HepG2 (cell line): ENCODE results near the gene CHST6. TPM values are rescaled to one million over a fixed set of nuclear protein-coding genes. Genes with fewer than 3 reads are reported as not detected.

Experiments
- ATF6 ChIP-seq: sonication (generic); formaldehyde crosslinking; conservative IDR thresholded peaks from 2 replicates; pipeline ENCODE4 v1.4.0; 2020; ENCODE audit warnings: missing genetic modification reagents
- DDIT3 ChIP-seq: sonication (generic); formaldehyde crosslinking; IDR thresholded peaks from 2 replicates; pipeline ENCODE4 v1.4.0; 2020; ENCODE audit warnings: mild to moderate bottlenecking, missing genetic modification reagents
- DMAP1 ChIP-seq: IDR thresholded peaks from 2 replicates; pipeline ENCODE4 v1.6.1; 2016
- HNRNPL ChIP-seq: fragments of 200-400 bp; formaldehyde crosslinking; IDR thresholded peaks from 2 replicates; pipeline ENCODE4 v1.6.1; 2017; ENCODE audit warnings: mild to moderate bottlenecking, low read depth, low read length
- KLF16 ChIP-seq, 2 experiments: sonication (generic) in 1 of 2; formaldehyde crosslinking in 1 of 2; IDR thresholded peaks; 2 replicates each; pipeline versions ENCODE4 v1.6.1 to v1.8.0; 2016 to 2023; ENCODE audit warnings: missing genetic modification reagents in 2 of 2, missing compliant biosample characterization in 1 of 2
- MBD4 ChIP-seq: IDR thresholded peaks from 2 replicates; pipeline ENCODE4 v1.6.1; 2012; ENCODE audit warnings: low read length, inconsistent platforms, borderline replicate concordance
- NBN ChIP-seq: fragments of 450-650 bp; conservative IDR thresholded peaks from 2 replicates; pipeline ENCODE4 v1.6.1; 2017
- NCOA2 ChIP-seq: sonication (generic); formaldehyde crosslinking; IDR thresholded peaks from 2 replicates; pipeline ENCODE4 v1.8.0; 2022; ENCODE audit warnings: inconsistent platforms
- ONECUT2 ChIP-seq: sonication (generic); formaldehyde crosslinking; IDR thresholded peaks from 2 replicates; pipeline ENCODE4 v1.4.0; 2020; ENCODE audit warnings: missing genetic modification reagents
- RARG ChIP-seq: sonication (generic); formaldehyde crosslinking; IDR thresholded peaks from 2 replicates; pipeline ENCODE4 v1.4.0; 2020; ENCODE audit warnings: low read depth, mild to moderate bottlenecking, missing genetic modification reagents
- RBM22 ChIP-seq: fragments of 200-400 bp; formaldehyde crosslinking; optimal IDR thresholded peaks from 2 replicates; pipeline ENCODE3; 2017; ENCODE audit warnings: mild to moderate bottlenecking, low read length, moderate library complexity
- STAG1 ChIP-seq: sonication (generic); formaldehyde crosslinking; IDR thresholded peaks from 2 replicates; pipeline ENCODE4 v1.4.0; 2020; ENCODE audit warnings: missing genetic modification reagents
- SUZ12 ChIP-seq: fragments of 150-350 bp; IDR thresholded peaks from 2 replicates; pipeline ENCODE4 v1.6.1; 2014; ENCODE audit warnings: low read depth, low read length
- TFDP2 ChIP-seq: sonication (generic); formaldehyde crosslinking; IDR thresholded peaks from 2 replicates; pipeline ENCODE4 v1.4.0; 2020; ENCODE audit warnings: missing genetic modification reagents
- ZNF263 ChIP-seq: sonication (generic); formaldehyde crosslinking; IDR thresholded peaks from 2 replicates; pipeline ENCODE4 v1.4.0; 2020; ENCODE audit warnings: missing genetic modification reagents
- ZNF326 ChIP-seq: sonication (generic); formaldehyde crosslinking; IDR thresholded peaks from 2 replicates; pipeline ENCODE4 v1.4.0; 2020; ENCODE audit warnings: missing genetic modification reagents, borderline replicate concordance
- ZNF33B ChIP-seq: sonication (generic); formaldehyde crosslinking; IDR thresholded peaks from 2 replicates; pipeline ENCODE4 v1.5.1; 2020; ENCODE audit warnings: mild to moderate bottlenecking, missing genetic modification reagents
- ZNF709 ChIP-seq: sonication (generic); formaldehyde crosslinking; IDR thresholded peaks from 2 replicates; pipeline ENCODE4 v1.5.0; 2020; ENCODE audit warnings: mild to moderate bottlenecking, missing genetic modification reagents
- ZNF720 ChIP-seq: sonication (generic); formaldehyde crosslinking; IDR thresholded peaks from 2 replicates; pipeline ENCODE4 v1.4.0; 2020; ENCODE audit warnings: missing genetic modification reagents
- polyA plus RNA-seq, 8 experiments: library from polyadenylated mRNA; depleted of rRNA in 3 of 8; stranded (reverse) in 7 of 8; unstranded in 1 of 8; fragments of >200 nt; fragmentation: Illumina TruSeq in 4 of 8; extraction: Trizol in 4 of 8; gene quantifications; 2 replicates each; pipeline versions ENCODE4 v1.2.1 to v1.2.3, GENCODE V29; 2011 to 2016; ENCODE audit warnings: low read depth in 4 of 8, missing spikeins in 1 of 8, mixed read lengths in 1 of 8; ENCODE audit not compliant: insufficient read depth in 1 of 8
- total RNA-seq, 5 experiments: library from RNA; depleted of rRNA; stranded (reverse); fragments of >200 nt; fragmentation: Illumina TruSeq; extraction: Trizol; gene quantifications; 2 replicates each; pipeline ENCODE4 v1.2.3, GENCODE V29; 2016; ENCODE audit warnings: low read depth in 1 of 5
- TF ChIP-seq, protein P1 (sequence below): sonication (generic); formaldehyde crosslinking; IDR thresholded peaks from 2 replicates; pipeline ENCODE4 v1.4.0; 2020; ENCODE audit warnings: missing genetic modification reagents
- TF ChIP-seq, protein P2 (sequence below): sonication (generic); formaldehyde crosslinking; IDR thresholded peaks from 2 replicates; pipeline ENCODE4 v1.9.0; 2021; ENCODE audit warnings: missing genetic modification reagents, mild to moderate bottlenecking, borderline replicate concordance
- TF ChIP-seq, protein P3 (sequence below): sonication (generic); formaldehyde crosslinking; IDR thresholded peaks from 2 replicates; pipeline ENCODE4 v1.5.0; 2020; ENCODE audit warnings: mild to moderate bottlenecking, missing genetic modification reagents

Gene CHST6
- total and polyA plus RNA-seq, 2 of the 13 experiments (the other 11 are each of a cell fraction or from before 2014, with no cell fraction given), result 0.18 to 0.91 TPM

- TF ChIP-seq KLF16 (CRISPR knock-in tag; IDR thresholded peaks at IDR 0.05) (peak; percentile 47 to 93; a peak in 2 of 4 replicates), NCOA2 (CRISPR knock-in tag) (peak; percentile 55; the same call in 1 of the 2 replicates), SUZ12 (0 out of 2 replicates have a peak, but pooled peaks have one; percentile 21), ZNF709 (CRISPR knock-in tag) (peak; percentile 74; the same call in 1 of the 2 replicates), DMAP1 (CRISPR knock-in tag) (peak; percentile 91), RARG (0 out of 2 replicates have a peak, but pooled peaks have one; percentile 2), HNRNPL (no peak), ZNF326 (CRISPR knock-in tag) (no peak), STAG1 (CRISPR knock-in tag) (peak; percentile 83), TFDP2 (CRISPR knock-in tag) (peak; percentile 95), ONECUT2 (CRISPR knock-in tag) (no peak), RBM22 (no peak), NBN (no peak), ZNF263 (0 out of 2 replicates have a peak, but pooled peaks have one; percentile 3), ATF6 (CRISPR knock-in tag) (no peak; the same call in 1 of the 2 replicates), MBD4 (no peak), ZNF33B (CRISPR knock-in tag) (no peak; the same call in none of the 2 replicates), DDIT3 (CRISPR knock-in tag) (no peak), ZNF720 (CRISPR knock-in tag) (no peak)
- TF ChIP-seq, protein P1, sequence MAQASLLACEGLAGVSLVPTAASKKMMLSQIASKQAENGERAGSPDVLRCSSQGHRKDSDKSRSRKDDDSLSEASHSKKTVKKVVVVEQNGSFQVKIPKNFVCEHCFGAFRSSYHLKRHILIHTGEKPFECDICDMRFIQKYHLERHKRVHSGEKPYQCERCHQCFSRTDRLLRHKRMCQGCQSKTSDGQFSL (CRISPR knock-in tag), result no peak
- TF ChIP-seq, protein P2, sequence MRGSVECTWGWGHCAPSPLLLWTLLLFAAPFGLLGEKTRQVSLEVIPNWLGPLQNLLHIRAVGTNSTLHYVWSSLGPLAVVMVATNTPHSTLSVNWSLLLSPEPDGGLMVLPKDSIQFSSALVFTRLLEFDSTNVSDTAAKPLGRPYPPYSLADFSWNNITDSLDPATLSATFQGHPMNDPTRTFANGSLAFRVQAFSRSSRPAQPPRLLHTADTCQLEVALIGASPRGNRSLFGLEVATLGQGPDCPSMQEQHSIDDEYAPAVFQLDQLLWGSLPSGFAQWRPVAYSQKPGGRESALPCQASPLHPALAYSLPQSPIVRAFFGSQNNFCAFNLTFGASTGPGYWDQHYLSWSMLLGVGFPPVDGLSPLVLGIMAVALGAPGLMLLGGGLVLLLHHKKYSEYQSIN, result no peak
- TF ChIP-seq, protein P3, sequence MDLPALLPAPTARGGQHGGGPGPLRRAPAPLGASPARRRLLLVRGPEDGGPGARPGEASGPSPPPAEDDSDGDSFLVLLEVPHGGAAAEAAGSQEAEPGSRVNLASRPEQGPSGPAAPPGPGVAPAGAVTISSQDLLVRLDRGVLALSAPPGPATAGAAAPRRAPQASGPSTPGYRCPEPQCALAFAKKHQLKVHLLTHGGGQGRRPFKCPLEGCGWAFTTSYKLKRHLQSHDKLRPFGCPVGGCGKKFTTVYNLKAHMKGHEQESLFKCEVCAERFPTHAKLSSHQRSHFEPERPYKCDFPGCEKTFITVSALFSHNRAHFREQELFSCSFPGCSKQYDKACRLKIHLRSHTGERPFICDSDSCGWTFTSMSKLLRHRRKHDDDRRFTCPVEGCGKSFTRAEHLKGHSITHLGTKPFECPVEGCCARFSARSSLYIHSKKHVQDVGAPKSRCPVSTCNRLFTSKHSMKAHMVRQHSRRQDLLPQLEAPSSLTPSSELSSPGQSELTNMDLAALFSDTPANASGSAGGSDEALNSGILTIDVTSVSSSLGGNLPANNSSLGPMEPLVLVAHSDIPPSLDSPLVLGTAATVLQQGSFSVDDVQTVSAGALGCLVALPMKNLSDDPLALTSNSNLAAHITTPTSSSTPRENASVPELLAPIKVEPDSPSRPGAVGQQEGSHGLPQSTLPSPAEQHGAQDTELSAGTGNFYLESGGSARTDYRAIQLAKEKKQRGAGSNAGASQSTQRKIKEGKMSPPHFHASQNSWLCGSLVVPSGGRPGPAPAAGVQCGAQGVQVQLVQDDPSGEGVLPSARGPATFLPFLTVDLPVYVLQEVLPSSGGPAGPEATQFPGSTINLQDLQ, result 0 out of 2 replicates have a peak, but pooled peaks have one; percentile 88
Measured at GRCh38 chr16:75464122-75464918, 30.9 kb downstream of the CHST6 start, which contains the start of gene TMEM170A (continued).
